Neural cell (in vitro differentiated cells): ENCODE data around the gene AP1S3. TPM values are rescaled to one million over a fixed set of nuclear protein-coding genes. Genes with fewer than 3 reads are reported as not detected.

ENCODE experiments used
- H2AFZ ChIP-seq: fragments of 200-600, 300-800 bp; sonication (generic), shearing (Covaris generic); 2 replicates; pipeline ENCODE4 v1.6.0; 2014; ENCODE audit warnings: low read depth, mild to moderate bottlenecking, antibody characterized with exemption, low read length, moderate library complexity
- H3F3A ChIP-seq: fragments of 200-600 bp; shearing (Covaris generic); 2 replicates; pipeline ENCODE4 v1.6.1; 2016; ENCODE audit warnings: mild to moderate bottlenecking, moderate library complexity, mixed read lengths, antibody characterized with exemption, low read length; ENCODE audit not compliant: insufficient read depth, poor library complexity, severe bottlenecking
- H3K27ac ChIP-seq: fragments of 200-600, 300-800 bp; sonication (generic), shearing (Covaris generic); 2 replicates; pipeline ENCODE4 v1.5.1; 2014; ENCODE audit warnings: mild to moderate bottlenecking, low read length, moderate library complexity
- H3K27me3 ChIP-seq: fragments of 300-800, 200-600 bp; sonication (generic), shearing (Covaris generic); 2 replicates; pipeline ENCODE4 v1.6.0; 2014; ENCODE audit warnings: mild to moderate bottlenecking, low read depth, low read length, moderate library complexity; ENCODE audit not compliant: insufficient read depth
- H3K36me3 ChIP-seq: fragments of 300-800, 200-600 bp; sonication (generic), shearing (Covaris generic); 2 replicates; pipeline ENCODE4 v1.5.1; 2014; ENCODE audit warnings: mild to moderate bottlenecking, antibody characterized with exemption, low read length, moderate library complexity; ENCODE audit not compliant: insufficient read depth
- H3K4me2 ChIP-seq: fragments of 300-800, 200-600 bp; sonication (generic), shearing (Covaris generic); 2 replicates; pipeline ENCODE4 v1.6.0; 2014; ENCODE audit warnings: mild to moderate bottlenecking, low read length
- H3K4me3 ChIP-seq: fragments of 300-800, 200-600 bp; sonication (generic), shearing (Covaris generic); 2 replicates; pipeline ENCODE4 v1.5.1; 2014; ENCODE audit warnings: mild to moderate bottlenecking, low read length, moderate library complexity
- H3K79me2 ChIP-seq: fragments of 200-600 bp; shearing (Covaris generic); replicated peaks from 2 replicates; pipeline ENCODE4 v1.6.0; 2014; ENCODE audit warnings: mild to moderate bottlenecking, low read length, moderate library complexity; ENCODE audit not compliant: insufficient read depth
- H3K9ac ChIP-seq: fragments of 300-800, 200-600 bp; sonication (generic), shearing (Covaris generic); 2 replicates; pipeline ENCODE4 v1.6.1; 2016; ENCODE audit warnings: mild to moderate bottlenecking, low read length, mixed read lengths
- H3K9me2 ChIP-seq: fragments of 200-600 bp; shearing (Covaris generic); 2 replicates; pipeline ENCODE4 v1.6.1; 2016; ENCODE audit warnings: mild to moderate bottlenecking, low read length, mixed read lengths; ENCODE audit not compliant: insufficient read depth
- H3K9me3 ChIP-seq: fragments of 200-600, 300-800 bp; sonication (generic), shearing (Covaris generic); 2 replicates; pipeline ENCODE4 v1.6.1; 2016; ENCODE audit warnings: mild to moderate bottlenecking, mixed run types, low read length, moderate library complexity, mixed read lengths
- H4K20me1 ChIP-seq: fragments of 200-600 bp; shearing (Covaris generic); 2 replicates; pipeline ENCODE4 v1.6.1; 2016; ENCODE audit warnings: mild to moderate bottlenecking, mixed run types; ENCODE audit not compliant: insufficient read depth
- EP300 ChIP-seq: fragments of 450-650 bp; conservative IDR thresholded peaks from 2 replicates; pipeline ENCODE4 v1.6.1; 2014; ENCODE audit warnings: antibody characterized with exemption, mild to moderate bottlenecking, moderate library complexity; ENCODE audit not compliant: poor library complexity, severe bottlenecking
- EZH2 ChIP-seq: fragments of 200-600, 300-800 bp; shearing (Covaris generic), sonication (generic); IDR thresholded peaks from 2 replicates; pipeline ENCODE4 v1.6.1; 2014; ENCODE audit warnings: antibody characterized with exemption, low read length, borderline replicate concordance, mild to moderate bottlenecking; ENCODE audit not compliant: insufficient read depth, poor library complexity, severe bottlenecking
- MXI1 ChIP-seq: fragments of 450-650 bp; conservative IDR thresholded peaks from 2 replicates; pipeline ENCODE4 v1.6.1; 2014; ENCODE audit warnings: antibody characterized with exemption, mild to moderate bottlenecking; ENCODE audit not compliant: poor library complexity, severe bottlenecking
- POLR2AphosphoS5 ChIP-seq: IDR thresholded peaks from 2 replicates; pipeline ENCODE4 v1.6.1; 2012
- RAD21 ChIP-seq: fragments of 450-650 bp; conservative IDR thresholded peaks from 2 replicates; pipeline ENCODE4 v1.6.1; 2014; ENCODE audit warnings: antibody characterized with exemption, mild to moderate bottlenecking, moderate library complexity
- SMC3 ChIP-seq: fragments of 450-650 bp; conservative IDR thresholded peaks from 2 replicates; pipeline ENCODE4 v1.6.1; 2014; ENCODE audit warnings: antibody characterized with exemption, mild to moderate bottlenecking, moderate library complexity; ENCODE audit not compliant: poor library complexity
- TAF1 ChIP-seq: IDR thresholded peaks from 2 replicates; pipeline ENCODE4 v1.6.1; 2012; ENCODE audit warnings: low read depth
- polyA minus RNA-seq: library from RNA; depleted of rRNA, polyadenylated mRNA; stranded (reverse); fragments of >200 nt; gene quantifications from 2 replicates; pipeline ENCODE4 v1.2.3, GENCODE V29; 2014
- polyA plus RNA-seq: library from polyadenylated mRNA; depleted of rRNA; stranded (reverse); fragments of >200 nt; gene quantifications from 2 replicates; pipeline ENCODE4 v1.2.3, GENCODE V29; 2014
- TF ChIP-seq, protein P1 (sequence below): IDR thresholded peaks from 2 replicates; pipeline ENCODE4 v1.6.1; 2012; ENCODE audit warnings: borderline replicate concordance
- TF ChIP-seq, protein P2 (sequence below): fragments of 450-650 bp; IDR thresholded peaks from 2 replicates; pipeline ENCODE4 v1.5.1; 2014; ENCODE audit warnings: antibody characterized with exemption, mild to moderate bottlenecking, moderate library complexity; ENCODE audit not compliant: poor library complexity, severe bottlenecking

The AP1S3 gene
- 2.7 and 6.6 TPM in 2 replicates for polyA plus RNA-seq
- polyA minus RNA-seq, result 5.8 and 7.6 TPM in 2 replicates

DNA sequence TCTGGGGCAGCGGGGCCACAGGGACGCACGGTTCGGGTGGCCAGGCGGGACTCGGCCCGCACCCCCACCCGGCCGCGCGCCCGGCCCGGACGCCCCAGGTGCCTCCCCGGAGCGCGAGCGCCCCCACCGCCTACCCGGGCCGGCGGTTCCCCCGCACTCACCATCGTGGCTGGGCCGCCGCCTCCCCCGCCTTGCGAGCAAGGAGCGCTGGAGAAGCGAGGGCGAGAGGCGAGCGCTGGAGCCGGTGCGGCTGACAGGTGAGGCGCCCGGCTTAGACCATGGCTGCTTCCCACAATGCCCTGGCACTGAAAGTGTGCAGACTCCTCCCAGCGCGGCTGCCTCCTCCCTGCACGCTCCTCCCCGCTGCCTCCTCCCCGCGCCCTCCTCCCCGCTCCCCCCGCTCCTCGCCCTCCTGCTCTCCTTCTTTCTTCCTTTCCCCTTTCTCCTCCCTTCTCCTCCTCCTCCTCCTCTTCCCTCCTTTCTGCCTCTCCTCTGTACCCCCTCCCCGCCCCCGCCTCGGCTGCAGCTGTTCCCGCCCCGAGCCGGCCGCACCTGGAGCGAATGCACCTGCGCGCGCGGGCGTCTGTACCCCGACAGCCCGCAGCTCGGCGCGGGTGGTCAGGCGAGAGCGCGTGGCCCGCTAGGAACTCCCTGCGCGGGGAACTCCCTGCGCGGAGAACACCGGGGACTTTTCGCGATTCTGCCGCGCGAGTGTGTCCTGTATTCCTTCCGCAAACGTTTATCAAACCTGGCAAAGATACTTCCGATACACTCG, at the start of gene AP1S3:
TSS of gene AP1S3 (minus strand) at position 296 of the 775 bp plus-strand sequence. CDS start at position 164, 132 bp downstream.
- Histone ChIP-seq H3K9ac (peak within 1 kb of the TSS; percentile 59), H3K9me3 (no peaks in the 10 kb centered on the region), H3K79me2 (no peaks in the 10 kb centered on the region), H3K27ac (no peak within 1 kb of the TSS), H3K27me3 (peaks cover 17% of the 10 kb centered on the region), H3K4me3 (peak within 1 kb of the TSS; percentile 83), H3F3A (no peaks in the 10 kb centered on the region), H3K4me2 (peak within 1 kb of the TSS; percentile 51), H3K36me3 (no peaks in the 10 kb centered on the region), H4K20me1 (no peaks in the 10 kb centered on the region), H3K9me2 (no peaks in the 10 kb centered on the region), H2AFZ (peak within 1 kb of the TSS; percentile 66)
- no peak for TF ChIP-seq EZH2
- TF ChIP-seq, protein P1, sequence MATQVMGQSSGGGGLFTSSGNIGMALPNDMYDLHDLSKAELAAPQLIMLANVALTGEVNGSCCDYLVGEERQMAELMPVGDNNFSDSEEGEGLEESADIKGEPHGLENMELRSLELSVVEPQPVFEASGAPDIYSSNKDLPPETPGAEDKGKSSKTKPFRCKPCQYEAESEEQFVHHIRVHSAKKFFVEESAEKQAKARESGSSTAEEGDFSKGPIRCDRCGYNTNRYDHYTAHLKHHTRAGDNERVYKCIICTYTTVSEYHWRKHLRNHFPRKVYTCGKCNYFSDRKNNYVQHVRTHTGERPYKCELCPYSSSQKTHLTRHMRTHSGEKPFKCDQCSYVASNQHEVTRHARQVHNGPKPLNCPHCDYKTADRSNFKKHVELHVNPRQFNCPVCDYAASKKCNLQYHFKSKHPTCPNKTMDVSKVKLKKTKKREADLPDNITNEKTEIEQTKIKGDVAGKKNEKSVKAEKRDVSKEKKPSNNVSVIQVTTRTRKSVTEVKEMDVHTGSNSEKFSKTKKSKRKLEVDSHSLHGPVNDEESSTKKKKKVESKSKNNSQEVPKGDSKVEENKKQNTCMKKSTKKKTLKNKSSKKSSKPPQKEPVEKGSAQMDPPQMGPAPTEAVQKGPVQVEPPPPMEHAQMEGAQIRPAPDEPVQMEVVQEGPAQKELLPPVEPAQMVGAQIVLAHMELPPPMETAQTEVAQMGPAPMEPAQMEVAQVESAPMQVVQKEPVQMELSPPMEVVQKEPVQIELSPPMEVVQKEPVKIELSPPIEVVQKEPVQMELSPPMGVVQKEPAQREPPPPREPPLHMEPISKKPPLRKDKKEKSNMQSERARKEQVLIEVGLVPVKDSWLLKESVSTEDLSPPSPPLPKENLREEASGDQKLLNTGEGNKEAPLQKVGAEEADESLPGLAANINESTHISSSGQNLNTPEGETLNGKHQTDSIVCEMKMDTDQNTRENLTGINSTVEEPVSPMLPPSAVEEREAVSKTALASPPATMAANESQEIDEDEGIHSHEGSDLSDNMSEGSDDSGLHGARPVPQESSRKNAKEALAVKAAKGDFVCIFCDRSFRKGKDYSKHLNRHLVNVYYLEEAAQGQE, result no peak
- peak; percentile 19 for TF ChIP-seq POLR2AphosphoS5
- TF ChIP-seq MXI1, result peak; percentile 58
- no peak for TF ChIP-seq EP300
- TF ChIP-seq, protein P2, sequence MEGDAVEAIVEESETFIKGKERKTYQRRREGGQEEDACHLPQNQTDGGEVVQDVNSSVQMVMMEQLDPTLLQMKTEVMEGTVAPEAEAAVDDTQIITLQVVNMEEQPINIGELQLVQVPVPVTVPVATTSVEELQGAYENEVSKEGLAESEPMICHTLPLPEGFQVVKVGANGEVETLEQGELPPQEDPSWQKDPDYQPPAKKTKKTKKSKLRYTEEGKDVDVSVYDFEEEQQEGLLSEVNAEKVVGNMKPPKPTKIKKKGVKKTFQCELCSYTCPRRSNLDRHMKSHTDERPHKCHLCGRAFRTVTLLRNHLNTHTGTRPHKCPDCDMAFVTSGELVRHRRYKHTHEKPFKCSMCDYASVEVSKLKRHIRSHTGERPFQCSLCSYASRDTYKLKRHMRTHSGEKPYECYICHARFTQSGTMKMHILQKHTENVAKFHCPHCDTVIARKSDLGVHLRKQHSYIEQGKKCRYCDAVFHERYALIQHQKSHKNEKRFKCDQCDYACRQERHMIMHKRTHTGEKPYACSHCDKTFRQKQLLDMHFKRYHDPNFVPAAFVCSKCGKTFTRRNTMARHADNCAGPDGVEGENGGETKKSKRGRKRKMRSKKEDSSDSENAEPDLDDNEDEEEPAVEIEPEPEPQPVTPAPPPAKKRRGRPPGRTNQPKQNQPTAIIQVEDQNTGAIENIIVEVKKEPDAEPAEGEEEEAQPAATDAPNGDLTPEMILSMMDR, result peak; percentile 56
- TF ChIP-seq SMC3, result peak; percentile 19
- TF ChIP-seq RAD21, result peak; percentile 21
- no peak for TF ChIP-seq TAF1

DNA sequence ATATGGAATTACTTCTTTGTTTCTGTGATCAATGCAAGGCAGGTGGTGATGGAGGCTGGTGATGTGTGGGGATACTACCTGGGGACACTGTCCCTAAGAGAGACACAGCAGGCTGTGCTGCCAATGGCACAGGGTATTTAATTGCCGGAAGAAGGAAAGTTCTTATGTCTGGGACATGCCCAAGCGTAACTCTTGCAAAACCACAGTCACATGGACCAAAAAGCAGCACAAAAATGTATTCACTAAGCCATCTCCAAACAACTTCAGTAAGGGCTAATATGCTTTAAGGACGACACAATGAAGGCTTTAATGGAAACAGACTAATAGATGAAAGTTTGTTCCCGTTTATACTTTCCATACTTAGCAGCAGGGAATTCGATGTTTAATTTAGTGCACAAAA, 49.7 kb upstream of the AP1S3 start:
- Histone ChIP-seq H4K20me1 (no peaks in the 10 kb centered on the region), H3K79me2 (no peaks in the 10 kb centered on the region), H2AFZ (no peak overlapping the region), H3F3A (no peaks in the 10 kb centered on the region), H3K4me2 (no peak overlapping the region), H3K27ac (no peak overlapping the region), H3K9me2 (no peaks in the 10 kb centered on the region), H3K36me3 (no peaks in the 10 kb centered on the region), H3K9ac (no peak overlapping the region), H3K27me3 (no peaks in the 10 kb centered on the region), H3K9me3 (no peaks in the 10 kb centered on the region), H3K4me3 (no peak overlapping the region)
- TF ChIP-seq TAF1 (no peak), EP300 (no peak), MXI1 (no peak), EZH2 (no peak), RAD21 (no peak), POLR2AphosphoS5 (no peak), SMC3 (no peak)
- TF ChIP-seq, protein P2, result no peak
